ENCODE data around the gene MYT1. TPM values are rescaled to one million over a fixed set of nuclear protein-coding genes. Genes with fewer than 3 reads are reported as not detected.

Gene MYT1
- total RNA-seq, 2 donors from 2014 or later, result 0.99 TPM; not detected in 1

DNA sequence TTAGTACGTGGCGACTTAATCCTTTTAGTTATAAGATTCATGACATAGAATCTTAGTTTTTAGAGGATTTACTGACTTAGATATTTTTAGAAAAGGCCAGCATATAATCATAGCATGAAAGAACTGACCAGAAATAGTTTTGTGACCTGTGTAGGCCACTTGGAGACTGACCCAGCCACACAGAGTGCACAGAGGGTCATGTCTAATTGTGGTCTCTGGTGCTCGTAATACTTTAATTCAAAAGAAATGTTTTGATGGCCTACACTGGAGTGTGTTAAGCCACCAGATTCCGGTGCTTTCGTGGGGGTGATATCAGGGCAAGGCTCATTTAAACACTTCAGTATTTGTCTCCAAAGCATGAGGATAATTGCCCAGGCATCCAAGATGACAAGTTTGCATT, 102.7 kb downstream of the MYT1 start:
- intact Hi-C loops (cut with DNase I), result no loop called here
- Histone ChIP-seq H3K27me3 (no peaks in the 10 kb centered on the region), H3K4me1 (no peaks in the 10 kb centered on the region), H3K27ac (no peak overlapping the region), H3K9me3 (no peaks in the 10 kb centered on the region), H3K4me3 (no peak overlapping the region), H3K36me3 (replicated peaks in 1 of 2; ENCODE audit: insufficient read depth in 1 of 2, low read depth in 2 of 2) (no peaks in the 10 kb centered on the region)
- TF ChIP-seq CTCF (IDR thresholded peaks at IDR 0.05), result no peak
- TF ChIP-seq POLR2A (IDR thresholded peaks at IDR 0.05), result no peak
- ATAC-seq (no peak), DNase-seq (no peak)
- WGBS, 2 donors, result 89 to 90% methylated on average over 5 of the region's 5 CpGs

GRCh38 chr20:64268174-64268573, 103.9 kb downstream of the MYT1 start:
- H3K27me3 ChIP-seq, result no peaks in the 10 kb centered on the region
- no peak overlapping the region for H3K27ac ChIP-seq
- TF ChIP-seq POLR2A (IDR thresholded peaks at IDR 0.05) (no peak), CTCF (IDR thresholded peaks at IDR 0.05) (no peak)
- DNase-seq (no peak), ATAC-seq (no peak)
- H3K9me3 ChIP-seq, result no peaks in the 10 kb centered on the region
- 91 to 95% methylated on average over 10 of the region's 10 CpGs for WGBS, 2 donors
- H3K4me3 ChIP-seq, result no peak overlapping the region
- no peaks in the 10 kb centered on the region for H3K4me1 ChIP-seq
- no peaks in the 10 kb centered on the region for H3K36me3 ChIP-seq (replicated peaks in 1 of 2; ENCODE audit: insufficient read depth in 1 of 2, low read depth in 2 of 2)
- intact Hi-C loops (cut with DNase I), result no loop called here

GRCh38 chr20:64269604-64270411, 105.6 kb downstream of the MYT1 start:
- no peak for TF ChIP-seq POLR2A (IDR thresholded peaks at IDR 0.05)
- no peak for TF ChIP-seq CTCF (IDR thresholded peaks at IDR 0.05)
- Histone ChIP-seq H3K9me3 (no peaks in the 10 kb centered on the region), H3K4me3 (no peak overlapping the region), H3K4me1 (no peaks in the 10 kb centered on the region), H3K36me3 (replicated peaks in 1 of 2; ENCODE audit: insufficient read depth in 1 of 2, low read depth in 2 of 2) (peaks cover 0 to 3% of the 10 kb centered on the region in 2 donors), H3K27me3 (no peaks in the 10 kb centered on the region), H3K27ac (no peak overlapping the region)
- DNase-seq (no peak), ATAC-seq (no peak)
- intact Hi-C loops (cut with DNase I), result no loop called here
- 90 to 95% methylated on average over 53 of the region's 53 CpGs for WGBS, 2 donors

GRCh38 chr20:64271636-64272035, 107.4 kb downstream of the MYT1 start:
- intact Hi-C loops (cut with DNase I), result no loop called here
- no peak overlapping the region for H3K4me3 ChIP-seq
- H3K27me3 ChIP-seq, result no peaks in the 10 kb centered on the region
- TF ChIP-seq POLR2A (IDR thresholded peaks at IDR 0.05) (no peak), CTCF (IDR thresholded peaks at IDR 0.05) (no peak)
- peaks cover 0 to 3% of the 10 kb centered on the region in 2 donors for H3K36me3 ChIP-seq (replicated peaks in 1 of 2; ENCODE audit: insufficient read depth in 1 of 2, low read depth in 2 of 2)
- DNase-seq, result no peak
- no peak overlapping the region for H3K27ac ChIP-seq
- ATAC-seq, result no peak
- no peaks in the 10 kb centered on the region for H3K9me3 ChIP-seq
- no peaks in the 10 kb centered on the region for H3K4me1 ChIP-seq
- WGBS, 2 donors, result 92% methylated on average over 11 of the region's 11 CpGs

GRCh38 chr20:64273109-64273508, 108.9 kb downstream of the MYT1 start:
- intact Hi-C loops (cut with DNase I), result no loop called here
- 89 to 91% methylated on average over 19 of the region's 19 CpGs for WGBS, 2 donors
- no peak overlapping the region for H3K4me3 ChIP-seq
- H3K27me3 ChIP-seq, result no peaks in the 10 kb centered on the region
- ATAC-seq, result no peak
- no peak for TF ChIP-seq CTCF (IDR thresholded peaks at IDR 0.05)
- TF ChIP-seq POLR2A (IDR thresholded peaks at IDR 0.05), result no peak
- H3K27ac ChIP-seq, result no peak overlapping the region
- DNase-seq, result no peak
- H3K9me3 ChIP-seq, result no peaks in the 10 kb centered on the region
- peaks cover 0 to 3% of the 10 kb centered on the region in 2 donors for H3K36me3 ChIP-seq (replicated peaks in 1 of 2; ENCODE audit: insufficient read depth in 1 of 2, low read depth in 2 of 2)
- no peaks in the 10 kb centered on the region for H3K4me1 ChIP-seq
